Measurements from ENCODE around the gene CFAP99. TPM values are rescaled to one million over a fixed set of nuclear protein-coding genes. Genes with fewer than 3 reads are reported as not detected.

Gene CFAP99
- total and polyA plus RNA-seq, 9 of the 15 experiments (the other 6 are each of a cell fraction or from before 2014, with no cell fraction given): 0.07 to 0.18 (median 0.09) TPM; not detected in 6

GRCh38 chr4:2446656-2447564 is 28.2 kb downstream of the CFAP99 start:
- intact Hi-C loops (cut with micrococcal nuclease): no loop called here
- H3K9me1 ChIP-seq (ENCODE audit: control insufficient read depth, insufficient read depth, low read length): no peaks in the 10 kb centered on the region
- H2AFZ ChIP-seq (ENCODE audit: low read depth, low read length): no peak overlapping the region
- H3K79me2 ChIP-seq (ENCODE audit: control insufficient read depth, insufficient read depth, low read length): no peaks in the 10 kb centered on the region
- no peak overlapping the region for H3K9ac ChIP-seq (ENCODE audit: insufficient read depth in 1 of 2, low read depth in 2 of 2, low read length in 2 of 2)
- no peak overlapping the region for H3K27ac ChIP-seq (ENCODE audit: extremely low read depth, low read depth, low read length)
- 0 out of 2 replicates have a peak, but pooled peaks have one; percentile 24 for TF ChIP-seq THRB (CRISPR knock-in tag; conservative IDR thresholded peaks at IDR 0.05)
- TF ChIP-seq FIP1L1 (IDR thresholded peaks at IDR 0.05; ENCODE audit: low read depth, low read length, poor library complexity, severe bottlenecking): no peak
- TF ChIP-seq EHMT2 (IDR thresholded peaks at IDR 0.05): peak; percentile 58; the same call in 1 of the 2 replicates
- 0 out of 2 replicates have a peak, but pooled peaks have one; percentile 11 for TF ChIP-seq ZBTB5 (IDR thresholded peaks at IDR 0.05)
- peaks cover 20 to 41% of the 10 kb centered on the region in 2 experiments; a peak in 4 of 5 replicates for H3K27me3 ChIP-seq (ENCODE audit: control insufficient read depth in 2 of 2, insufficient read depth in 2 of 2, low read length in 2 of 2)
- WGBS (ENCODE audit: insufficient coverage, low coverage, missing lambda C conversion rate): 0% methylated on average over 3 of the region's 3 CpGs
- peaks cover 8% of the 10 kb centered on the region; the same call in 1 of the 2 replicates for H4K20me1 ChIP-seq (replicated peaks; ENCODE audit: control insufficient read depth, insufficient read depth, low read length)
- FAIRE-seq (no peak), DNase-seq (ENCODE audit: extremely low read depth in 1 of 4, low spot score in 3 of 4) (no peak), ATAC-seq (no peak)
- BruUV-seq (replicated peaks): no TSS peak
- H3K4me2 ChIP-seq (ENCODE audit: insufficient read depth, low read length): no peak overlapping the region
- CTCF ChIA-PET (ENCODE audit: low intra/inter-chr PET ratio): no interaction called here
- peaks cover 0 to 46% of the 10 kb centered on the region in 2 experiments; a peak in 3 of 5 replicates for H3K4me1 ChIP-seq (replicated peaks in 1 of 2; ENCODE audit: control insufficient read depth in 2 of 2, insufficient read depth in 2 of 2, low read length in 2 of 2)
- H3K4me3 ChIP-seq: no peak overlapping the region
- in situ Hi-C loops (cut with MboI): loop anchor here (10.0 kb wide), 1 partner anchor 222 kb away; no protein-coding TSS in a partner anchor
- no peaks in the 10 kb centered on the region for H3K9me3 ChIP-seq (replicated peaks; ENCODE audit: control insufficient read depth, insufficient read depth, low read depth, low read length)
- H3K36me3 ChIP-seq (ENCODE audit: control insufficient read depth, insufficient read depth, low read length): no peaks in the 10 kb centered on the region
- POLR2A ChIA-PET: no interaction called here

All from K562 (cell line).